CD4-positive, alpha-beta T cell (primary cell): Measurements from ENCODE around the gene DENND1A. TPM values are rescaled to one million over a fixed set of nuclear protein-coding genes. Genes with fewer than 3 reads are reported as not detected.

Source experiments
- ATAC-seq: fragments of 200-7000 bp; cut with Tn5 transposase; one replicate; pipeline ENCODE4 v1.10.0; 2022; ENCODE audit warnings: mild to moderate bottlenecking; ENCODE audit not compliant: poor library complexity
- CTCF ChIA-PET: fragments of 350-600 bp; sonication (Branson Sonifier 250); formaldehyde crosslinking; loops from one replicate; lab custom pipeline; 2021; ENCODE audit warnings: antibody characterized with exemption, inconsistent platforms; lab: Charles Lee
- POLR2A ChIA-PET: fragments of 350-600 bp; sonication (Branson Sonifier 250); formaldehyde crosslinking; loops from one replicate; lab custom pipeline; 2021; ENCODE audit warnings: antibody characterized with exemption, inconsistent platforms; lab: Charles Lee
- DNase-seq, 14 experiments: peaks; one replicate each; pipeline ENCODE4 v3.0.0-alpha.2; 2013 to 2020; ENCODE audit warnings: mixed read lengths in 2 of 14
- H3K27ac ChIP-seq, 2 donors: one replicate each; pipeline versions ENCODE4 v1.5.1 to v1.7.0; 2013; ENCODE audit warnings: low read length in 2 of 2, low read depth in 1 of 2, mild to moderate bottlenecking in 1 of 2
- H3K27me3 ChIP-seq, 2 experiments: 1 replicate in 1 of 2; 2 replicates in 1 of 2; pipeline versions ENCODE4 v1.6.1 to v1.7.0; 2013; ENCODE audit warnings: low read length in 2 of 2, control low read depth in 1 of 2, mild to moderate bottlenecking in 1 of 2, moderate library complexity in 1 of 2; ENCODE audit not compliant: insufficient read depth in 2 of 2, control insufficient read depth in 1 of 2
- H3K36me3 ChIP-seq: one replicate; pipeline ENCODE4 v1.6.1; 2013; ENCODE audit warnings: low read length, control low read depth; ENCODE audit not compliant: insufficient read depth
- H3K4me1 ChIP-seq: one replicate; pipeline ENCODE4 v1.6.1; 2013; ENCODE audit warnings: low read length, control low read depth; ENCODE audit not compliant: insufficient read depth
- H3K4me3 ChIP-seq: one replicate; pipeline ENCODE4 v1.5.1; 2013; ENCODE audit warnings: mild to moderate bottlenecking, low read length, moderate library complexity
- H3K9me3 ChIP-seq, 2 experiments: 1 replicate in 1 of 2; 2 replicates in 1 of 2; pipeline versions ENCODE4 v1.6.1 to v1.7.0; 2013; ENCODE audit warnings: low read length in 2 of 2, mild to moderate bottlenecking in 2 of 2, control low read depth in 1 of 2, moderate library complexity in 1 of 2; ENCODE audit not compliant: control insufficient read depth in 1 of 2, insufficient read depth in 1 of 2
- H3K27ac Mint-ChIP-seq: one replicate; pipeline ENCODE4 v1.8.0; 2020; ENCODE audit warnings: mixed read lengths
- H3K27me3 Mint-ChIP-seq: one replicate; pipeline ENCODE4 v1.8.0; 2021; ENCODE audit warnings: mixed read lengths
- H3K36me3 Mint-ChIP-seq: one replicate; pipeline ENCODE4 v1.8.0; 2021; ENCODE audit warnings: low read depth, mixed read lengths
- H3K4me1 Mint-ChIP-seq: one replicate; pipeline ENCODE4 v1.8.0; 2021; ENCODE audit warnings: low read depth, mixed read lengths
- H3K4me3 Mint-ChIP-seq: one replicate; pipeline ENCODE4 v1.8.0; 2020; ENCODE audit warnings: mild to moderate bottlenecking, mixed read lengths
- H3K9me3 Mint-ChIP-seq: one replicate; pipeline ENCODE4 v1.8.0; 2020; ENCODE audit warnings: mixed read lengths
- intact Hi-C, 2 experiments: fragments of 100-400 bp; cut with DNase I in 1 of 2; cut with micrococcal nuclease in 1 of 2; formaldehyde crosslinking; loops; one replicate each; pipeline versions ENCODE4 v1.15.1 to v1.9.0; 2023 to 2025; cut with DNase I, micrococcal nuclease
- total RNA-seq, 174 experiments: library from RNA in 2 of 174; stranded (reverse) in 2 of 174; gene quantifications; one replicate each; pipeline ENCODE4 v1.2.3 and lab custom pipeline; 2021 to 2026
- TF ChIP-seq, protein P1 (sequence below): fragments of 200-600 bp; IDR thresholded peaks from one replicate; pipeline ENCODE4 v1.8.0; 2022; ENCODE audit warnings: antibody characterized with exemption, mild to moderate bottlenecking

Gene DENND1A
- total RNA-seq, 2 experiments from 2014 or later: 20.0 to 20.6 TPM

DNA sequence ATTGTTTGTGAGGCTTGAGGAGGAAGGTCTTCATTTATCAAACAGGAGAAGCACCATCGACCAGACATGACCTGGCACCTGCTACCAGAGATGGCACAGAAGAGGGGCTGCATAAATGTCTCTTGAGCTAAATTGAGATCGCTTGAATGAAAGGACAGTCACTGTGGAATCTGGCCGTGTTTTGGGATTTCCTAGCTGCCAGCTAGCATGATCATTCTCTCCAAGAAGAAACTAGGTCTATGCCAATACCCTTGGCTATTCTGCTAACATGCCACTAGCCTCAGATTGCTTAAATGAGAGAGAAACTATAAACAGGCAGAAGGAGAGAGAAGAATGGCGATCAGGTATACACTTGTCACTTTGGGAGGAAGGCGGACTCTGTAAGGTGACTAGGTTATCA is 324.6 kb downstream of the DENND1A start:
- no peaks in the 10 kb centered on the region for H3K9me3 Mint-ChIP-seq
- H3K36me3 ChIP-seq: peaks cover 2% of the 10 kb centered on the region
- no peak overlapping the region for H3K27ac ChIP-seq
- H3K9me3 ChIP-seq: no peaks in the 10 kb centered on the region
- no peaks in the 10 kb centered on the region for H3K4me1 Mint-ChIP-seq
- H3K27me3 Mint-ChIP-seq: no peaks in the 10 kb centered on the region
- POLR2A ChIA-PET: no interaction called here
- no peak overlapping the region for H3K27ac Mint-ChIP-seq
- no peak overlapping the region for H3K4me3 ChIP-seq
- H3K27me3 ChIP-seq: no peaks in the 10 kb centered on the region
- intact Hi-C loops: no loop called here
- H3K4me1 ChIP-seq: no peaks in the 10 kb centered on the region
- TF ChIP-seq, protein P1, sequence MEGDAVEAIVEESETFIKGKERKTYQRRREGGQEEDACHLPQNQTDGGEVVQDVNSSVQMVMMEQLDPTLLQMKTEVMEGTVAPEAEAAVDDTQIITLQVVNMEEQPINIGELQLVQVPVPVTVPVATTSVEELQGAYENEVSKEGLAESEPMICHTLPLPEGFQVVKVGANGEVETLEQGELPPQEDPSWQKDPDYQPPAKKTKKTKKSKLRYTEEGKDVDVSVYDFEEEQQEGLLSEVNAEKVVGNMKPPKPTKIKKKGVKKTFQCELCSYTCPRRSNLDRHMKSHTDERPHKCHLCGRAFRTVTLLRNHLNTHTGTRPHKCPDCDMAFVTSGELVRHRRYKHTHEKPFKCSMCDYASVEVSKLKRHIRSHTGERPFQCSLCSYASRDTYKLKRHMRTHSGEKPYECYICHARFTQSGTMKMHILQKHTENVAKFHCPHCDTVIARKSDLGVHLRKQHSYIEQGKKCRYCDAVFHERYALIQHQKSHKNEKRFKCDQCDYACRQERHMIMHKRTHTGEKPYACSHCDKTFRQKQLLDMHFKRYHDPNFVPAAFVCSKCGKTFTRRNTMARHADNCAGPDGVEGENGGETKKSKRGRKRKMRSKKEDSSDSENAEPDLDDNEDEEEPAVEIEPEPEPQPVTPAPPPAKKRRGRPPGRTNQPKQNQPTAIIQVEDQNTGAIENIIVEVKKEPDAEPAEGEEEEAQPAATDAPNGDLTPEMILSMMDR: no peak
- CTCF ChIA-PET: no interaction called here
- H3K36me3 Mint-ChIP-seq: peaks cover 28% of the 10 kb centered on the region
- ATAC-seq (no peak), DNase-seq (no peak)
- no peak overlapping the region for H3K4me3 Mint-ChIP-seq

DNA sequence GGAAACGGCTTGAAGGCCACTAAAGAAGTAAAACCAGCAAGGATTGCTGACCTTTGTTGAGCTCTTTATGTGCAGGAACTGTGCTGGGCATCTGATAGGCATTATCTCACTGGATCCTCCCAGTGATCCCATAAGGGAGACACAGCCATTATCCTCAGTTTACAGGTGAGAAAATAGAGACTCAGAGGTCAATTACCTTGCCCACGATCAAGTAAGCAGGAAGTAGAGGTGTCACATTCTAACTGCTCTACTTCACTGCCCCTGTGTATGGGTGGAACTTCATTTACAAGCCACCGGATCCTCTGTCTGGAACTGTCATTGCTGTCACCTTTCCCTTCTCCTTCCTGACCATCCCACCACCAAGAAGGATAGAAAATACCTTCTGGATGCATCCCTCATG is 325.1 kb downstream of the DENND1A start:
- H3K36me3 Mint-ChIP-seq: peaks cover 28% of the 10 kb centered on the region
- Histone ChIP-seq H3K36me3 (peaks cover 2% of the 10 kb centered on the region), H3K27ac (no peak overlapping the region), H3K4me1 (no peaks in the 10 kb centered on the region), H3K4me3 (no peak overlapping the region), H3K9me3 (no peaks in the 10 kb centered on the region), H3K27me3 (no peaks in the 10 kb centered on the region)
- CTCF ChIA-PET: no interaction called here
- H3K27ac Mint-ChIP-seq: no peak overlapping the region
- ATAC-seq: no peak
- H3K4me1 Mint-ChIP-seq: no peaks in the 10 kb centered on the region
- H3K4me3 Mint-ChIP-seq: no peak overlapping the region
- no peak for DNase-seq
- TF ChIP-seq, protein P1: no peak
- POLR2A ChIA-PET: no interaction called here
- no peaks in the 10 kb centered on the region for H3K9me3 Mint-ChIP-seq
- intact Hi-C loops: no loop called here
- no peaks in the 10 kb centered on the region for H3K27me3 Mint-ChIP-seq

DNA sequence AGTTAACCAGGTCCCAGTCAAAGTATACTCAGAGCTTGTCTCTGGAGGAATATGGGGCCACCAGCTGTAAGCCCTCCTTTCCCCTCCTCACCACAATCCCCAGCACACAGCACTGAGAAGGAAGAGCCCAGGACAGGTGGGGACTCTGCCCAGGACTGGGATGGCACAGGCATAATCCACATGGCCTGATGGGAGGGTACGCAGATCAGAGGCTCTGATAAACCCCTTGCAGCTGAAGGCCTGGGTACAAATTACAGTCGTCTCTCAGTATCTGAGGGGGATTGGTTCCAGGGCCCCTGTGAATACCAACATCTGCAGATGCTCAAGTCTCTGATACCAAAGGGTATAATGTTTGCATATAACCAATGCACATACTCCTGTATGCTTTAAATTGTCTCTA is 328.1 kb downstream of the DENND1A start:
- Histone ChIP-seq H3K4me1 (no peaks in the 10 kb centered on the region), H3K9me3 (no peaks in the 10 kb centered on the region), H3K4me3 (no peak overlapping the region), H3K36me3 (peaks cover 2% of the 10 kb centered on the region), H3K27ac (no peak overlapping the region), H3K27me3 (no peaks in the 10 kb centered on the region)
- TF ChIP-seq, protein P1: no peak
- H3K36me3 Mint-ChIP-seq: peaks cover 20% of the 10 kb centered on the region
- intact Hi-C loops: no loop called here
- CTCF ChIA-PET: no interaction called here
- no peak overlapping the region for H3K27ac Mint-ChIP-seq
- DNase-seq (no peak), ATAC-seq (no peak)
- no peaks in the 10 kb centered on the region for H3K27me3 Mint-ChIP-seq
- no peak overlapping the region for H3K4me3 Mint-ChIP-seq
- POLR2A ChIA-PET: no interaction called here
- H3K9me3 Mint-ChIP-seq: no peaks in the 10 kb centered on the region
- no peaks in the 10 kb centered on the region for H3K4me1 Mint-ChIP-seq
